ENCODE results near the gene ZEB1.

Gene ZEB1

GRCh38 chr10:31397852-31398251 lies 78.8 kb downstream of the ZEB1 start:
- TF ChIP-seq CTCF (IDR thresholded peaks at IDR 0.05; ENCODE audit: low read length) (no peak), EZH2 (optimal IDR thresholded peaks at IDR 0.05; ENCODE audit: low read depth, low read length) (no peak), EZH2phosphoT487 (IDR thresholded peaks at IDR 0.05; ENCODE audit: low read length) (no peak)
- Histone ChIP-seq H3K4me3 (ENCODE audit: low read length) (no peak overlapping the region), H4K20me1 (ENCODE audit: insufficient read depth, low read length) (no peaks in the 10 kb centered on the region), H3K9me2 (replicated peaks; ENCODE audit: insufficient read depth, low read length) (no peaks in the 10 kb centered on the region), H3K27me3 (replicated peaks; ENCODE audit: insufficient read depth, low read length) (no peaks in the 10 kb centered on the region), H3K4me1 (ENCODE audit: low read length) (peaks cover 4% of the 10 kb centered on the region; the same call in 1 of the 2 replicates), H3F3A (ENCODE audit: insufficient read depth, low read length) (peaks cover 6% of the 10 kb centered on the region; the same call in 1 of the 2 replicates), H3K27ac (ENCODE audit: low read length) (no peak overlapping the region), H2AFZ (ENCODE audit: low read length) (no peak overlapping the region), H3K9ac (ENCODE audit: low read length) (no peak overlapping the region), H3K9me3 (replicated peaks; ENCODE audit: insufficient read depth, low read length) (no peaks in the 10 kb centered on the region), H3K36me3 (replicated peaks; ENCODE audit: insufficient read depth, low read length) (no peaks in the 10 kb centered on the region), H3K79me2 (ENCODE audit: low read length) (0 out of 2 replicates have a peak, but pooled peaks cover 4% of the 10 kb centered on the region), H3K4me2 (ENCODE audit: low read depth, low read length) (peak overlapping the region; percentile 11; the same call in 1 of the 2 replicates)
- peak; percentile 69 for DNase-seq

- Histone ChIP-seq H2AFZ (ENCODE audit: low read length) (no peak overlapping the region), H3K4me3 (ENCODE audit: low read length) (no peak overlapping the region), H3F3A (ENCODE audit: insufficient read depth, low read length) (peaks cover 6% of the 10 kb centered on the region; the same call in 1 of the 2 replicates), H3K9me3 (replicated peaks; ENCODE audit: insufficient read depth, low read length) (no peaks in the 10 kb centered on the region), H4K20me1 (ENCODE audit: insufficient read depth, low read length) (no peaks in the 10 kb centered on the region), H3K9me2 (replicated peaks; ENCODE audit: insufficient read depth, low read length) (no peaks in the 10 kb centered on the region), H3K27me3 (replicated peaks; ENCODE audit: insufficient read depth, low read length) (no peaks in the 10 kb centered on the region), H3K4me2 (ENCODE audit: low read depth, low read length) (no peak overlapping the region), H3K79me2 (ENCODE audit: low read length) (0 out of 2 replicates have a peak, but pooled peaks cover 4% of the 10 kb centered on the region), H3K36me3 (replicated peaks; ENCODE audit: insufficient read depth, low read length) (no peaks in the 10 kb centered on the region), H3K4me1 (ENCODE audit: low read length) (peaks cover 4% of the 10 kb centered on the region; the same call in 1 of the 2 replicates), H3K9ac (ENCODE audit: low read length) (no peak overlapping the region), H3K27ac (ENCODE audit: low read length) (no peak overlapping the region)
- TF ChIP-seq EZH2phosphoT487 (IDR thresholded peaks at IDR 0.05; ENCODE audit: low read length) (no peak), CTCF (IDR thresholded peaks at IDR 0.05; ENCODE audit: low read length) (no peak), EZH2 (optimal IDR thresholded peaks at IDR 0.05; ENCODE audit: low read depth, low read length) (no peak)
- DNase-seq, result no peak
Observed at GRCh38 chr10:31399171-31399570, 80.2 kb downstream of the ZEB1 start.

- TF ChIP-seq EZH2 (optimal IDR thresholded peaks at IDR 0.05; ENCODE audit: low read depth, low read length) (no peak), EZH2phosphoT487 (IDR thresholded peaks at IDR 0.05; ENCODE audit: low read length) (no peak), CTCF (IDR thresholded peaks at IDR 0.05; ENCODE audit: low read length) (no peak)
- Histone ChIP-seq H3K27me3 (replicated peaks; ENCODE audit: insufficient read depth, low read length) (no peaks in the 10 kb centered on the region), H3K79me2 (ENCODE audit: low read length) (0 out of 2 replicates have a peak, but pooled peaks cover 4% of the 10 kb centered on the region)
Observed at GRCh38 chr10:31399631-31400030, 80.6 kb downstream of the ZEB1 start.

More at GRCh38 chr10:31399631-31400030, 80.6 kb downstream of the ZEB1 start:
- Histone ChIP-seq H3K4me1 (ENCODE audit: low read length) (peaks cover 4% of the 10 kb centered on the region; the same call in 1 of the 2 replicates), H3K4me2 (ENCODE audit: low read depth, low read length) (no peak overlapping the region), H4K20me1 (ENCODE audit: insufficient read depth, low read length) (no peaks in the 10 kb centered on the region), H2AFZ (ENCODE audit: low read length) (no peak overlapping the region), H3K36me3 (replicated peaks; ENCODE audit: insufficient read depth, low read length) (no peaks in the 10 kb centered on the region), H3K27ac (ENCODE audit: low read length) (no peak overlapping the region), H3F3A (ENCODE audit: insufficient read depth, low read length) (peaks cover 6% of the 10 kb centered on the region; the same call in 1 of the 2 replicates), H3K9me2 (replicated peaks; ENCODE audit: insufficient read depth, low read length) (no peaks in the 10 kb centered on the region), H3K9ac (ENCODE audit: low read length) (no peak overlapping the region), H3K9me3 (replicated peaks; ENCODE audit: insufficient read depth, low read length) (no peaks in the 10 kb centered on the region), H3K4me3 (ENCODE audit: low read length) (no peak overlapping the region)
- no peak for DNase-seq
